PC-9 (cell line): Measurements from ENCODE around the gene CBL. TPM values are rescaled to one million over a fixed set of nuclear protein-coding genes. Genes with fewer than 3 reads are reported as not detected.
A peak's percentile ranks its signal among the peaks of the same experiment; 100 is the strongest.

Experiments
- BruUV-seq: library from RNA; stranded (reverse); fragments of 400-500 nt; replicated peaks from 2 replicates; lab custom pipeline; 2021; lab: Mats Ljungman, UMichigan
- CTCF ChIA-PET: fragments of 300-600 bp; sonication (Branson Sonifier 250); formaldehyde crosslinking; loops from one replicate; lab custom pipeline; 2022; ENCODE audit warnings: antibody characterized with exemption; lab: Charles Lee
- POLR2A ChIA-PET: fragments of 300-600 bp; sonication (Branson Sonifier 250); formaldehyde crosslinking; loops from one replicate; lab custom pipeline; 2022; ENCODE audit warnings: antibody characterized with exemption; ENCODE audit not compliant: unreplicated experiment; lab: Charles Lee
- DNase-seq, 2 experiments: peaks; one replicate each; pipeline versions ENCODE4 v3.0.0 to v3.0.0-alpha.2; 2015 to 2022; ENCODE audit warnings: mixed read lengths in 1 of 2
- H2AFZ ChIP-seq: fragments of 200-600 bp; sonication (generic); 2 replicates; pipeline ENCODE4 v1.8.1; 2017; ENCODE audit warnings: antibody characterized with exemption
- H3F3A ChIP-seq: fragments of 200-600 bp; sonication (generic); 2 replicates; pipeline ENCODE4 v1.8.1; 2017; ENCODE audit warnings: antibody characterized with exemption, mild to moderate bottlenecking, low read depth; ENCODE audit not compliant: insufficient read depth
- H3K27ac ChIP-seq: fragments of 200-600 bp; sonication (generic); 2 replicates; pipeline ENCODE4 v1.6.1; 2016; ENCODE audit warnings: mixed run types
- H3K27me3 ChIP-seq: fragments of 200-600 bp; sonication (generic); 2 replicates; pipeline ENCODE4 v1.6.1; 2016; ENCODE audit warnings: low read depth, mixed run types; ENCODE audit not compliant: insufficient read depth
- H3K36me3 ChIP-seq: fragments of 200-600 bp; sonication (generic); 2 replicates; pipeline ENCODE4 v1.6.1; 2016; ENCODE audit warnings: low read depth, mixed run types
- H3K4me1 ChIP-seq: fragments of 200-600 bp; sonication (generic); replicated peaks from 2 replicates; pipeline ENCODE4 v1.6.1; 2016; ENCODE audit warnings: mixed run types; ENCODE audit not compliant: insufficient read depth
- H3K4me2 ChIP-seq: fragments of 200-600 bp; sonication (generic); 2 replicates; pipeline ENCODE4 v1.6.1; 2017; ENCODE audit warnings: mixed run types
- H3K4me3 ChIP-seq: fragments of 200-600 bp; sonication (generic); 2 replicates; pipeline ENCODE4 v1.6.1; 2016; ENCODE audit warnings: mixed run types
- H3K79me2 ChIP-seq: fragments of 200-600 bp; sonication (generic); 2 replicates; pipeline ENCODE4 v1.6.1; 2017; ENCODE audit warnings: low read depth, mixed run types
- H3K9me2 ChIP-seq: fragments of 200-600 bp; sonication (generic); 2 replicates; pipeline ENCODE4 v1.8.1; 2017; ENCODE audit warnings: mild to moderate bottlenecking; ENCODE audit not compliant: insufficient read depth
- H3K9me3 ChIP-seq: fragments of 200-600 bp; sonication (generic); 2 replicates; pipeline ENCODE4 v1.8.1; 2016; ENCODE audit warnings: low read depth; ENCODE audit not compliant: insufficient read depth
- H4K20me1 ChIP-seq: fragments of 200-600 bp; sonication (generic); 2 replicates; pipeline ENCODE4 v1.8.1; 2017; ENCODE audit not compliant: insufficient read depth
- EZH2 ChIP-seq: fragments of 200-600 bp; sonication (generic); IDR thresholded peaks from 2 replicates; pipeline ENCODE4 v1.8.0; 2017; ENCODE audit warnings: antibody characterized with exemption, low read depth
- intact Hi-C: fragments of 100-400 bp; cut with micrococcal nuclease; formaldehyde crosslinking; loops from one replicate; pipeline ENCODE4 v1.10.0; 2022; ENCODE audit not compliant: unreplicated experiment
- total RNA-seq: library from RNA; stranded (reverse); gene quantifications from 2 replicates; pipeline ENCODE4 v1.2.3, GENCODE V29; 2021
- TF ChIP-seq, protein P1 (sequence below): fragments of 200-600 bp; sonication (generic); conservative IDR thresholded peaks from 2 replicates; pipeline ENCODE4 v1.6.1; 2017; ENCODE audit warnings: mixed run types, antibody characterized with exemption, mild to moderate bottlenecking, moderate library complexity

CBL gene
- total RNA-seq, 1 experiment from 2014 or later: 32.9 TPM

DNA sequence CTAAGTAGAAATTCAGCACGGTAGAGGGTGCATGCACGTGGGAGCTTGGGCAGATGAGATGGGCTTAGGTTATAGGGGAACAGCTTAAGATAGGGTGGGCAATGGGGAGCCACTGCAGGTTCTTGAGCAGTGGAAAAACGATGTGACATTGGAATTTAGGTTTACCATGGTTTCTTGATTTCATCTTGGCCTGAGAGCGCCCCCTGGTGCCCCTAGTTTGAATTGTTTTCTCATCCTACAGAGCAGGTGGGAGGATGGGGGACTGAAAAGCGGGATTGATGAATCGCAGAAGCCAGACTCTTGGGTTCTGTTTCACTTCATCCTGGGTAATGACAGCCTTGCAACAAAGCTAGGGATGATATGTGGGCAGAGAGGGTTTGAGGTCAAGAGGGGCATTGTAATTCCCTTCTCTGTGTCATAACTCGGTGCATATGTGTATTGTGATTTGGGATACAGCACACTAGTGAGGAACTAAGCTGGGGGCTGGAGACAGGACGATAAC lies 117.4 kb downstream of the CBL start:
- H3K27me3 ChIP-seq: no peaks in the 10 kb centered on the region
- BruUV-seq: no TSS peak
- no peak overlapping the region for H3K27ac ChIP-seq
- H3K36me3 ChIP-seq: no peaks in the 10 kb centered on the region
- H3K9me2 ChIP-seq: no peaks in the 10 kb centered on the region
- no peaks in the 10 kb centered on the region for H3K79me2 ChIP-seq
- no peak for TF ChIP-seq EZH2
- TF ChIP-seq, protein P1, sequence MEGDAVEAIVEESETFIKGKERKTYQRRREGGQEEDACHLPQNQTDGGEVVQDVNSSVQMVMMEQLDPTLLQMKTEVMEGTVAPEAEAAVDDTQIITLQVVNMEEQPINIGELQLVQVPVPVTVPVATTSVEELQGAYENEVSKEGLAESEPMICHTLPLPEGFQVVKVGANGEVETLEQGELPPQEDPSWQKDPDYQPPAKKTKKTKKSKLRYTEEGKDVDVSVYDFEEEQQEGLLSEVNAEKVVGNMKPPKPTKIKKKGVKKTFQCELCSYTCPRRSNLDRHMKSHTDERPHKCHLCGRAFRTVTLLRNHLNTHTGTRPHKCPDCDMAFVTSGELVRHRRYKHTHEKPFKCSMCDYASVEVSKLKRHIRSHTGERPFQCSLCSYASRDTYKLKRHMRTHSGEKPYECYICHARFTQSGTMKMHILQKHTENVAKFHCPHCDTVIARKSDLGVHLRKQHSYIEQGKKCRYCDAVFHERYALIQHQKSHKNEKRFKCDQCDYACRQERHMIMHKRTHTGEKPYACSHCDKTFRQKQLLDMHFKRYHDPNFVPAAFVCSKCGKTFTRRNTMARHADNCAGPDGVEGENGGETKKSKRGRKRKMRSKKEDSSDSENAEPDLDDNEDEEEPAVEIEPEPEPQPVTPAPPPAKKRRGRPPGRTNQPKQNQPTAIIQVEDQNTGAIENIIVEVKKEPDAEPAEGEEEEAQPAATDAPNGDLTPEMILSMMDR: peak; percentile 96
- POLR2A ChIA-PET: interaction anchor here (0.6 kb wide), 1 partner anchor 15 kb away, joined by 33 read pairs; no protein-coding TSS in a partner anchor
- intact Hi-C loops: loop anchor here (5.0 kb wide), 1 partner anchor 306 kb away; the partner anchor contains the start of genes RPS25 and TRAPPC4
- H3K4me2 ChIP-seq: no peak overlapping the region
- H2AFZ ChIP-seq: no peak overlapping the region
- peak; percentile 59 to 71 for DNase-seq
- CTCF ChIA-PET: interaction anchor here (0.6 to 1.3 kb wide), 4 partner anchors 15 to 179 kb away, joined by 3 to 5 read pairs (median 3); no protein-coding TSS in a partner anchor
- H3F3A ChIP-seq: peaks cover 19% of the 10 kb centered on the region; the same call in 1 of the 2 replicates
- H3K4me1 ChIP-seq: peaks cover 22% of the 10 kb centered on the region
- no peaks in the 10 kb centered on the region for H3K9me3 ChIP-seq
- no peak overlapping the region for H3K4me3 ChIP-seq
- H4K20me1 ChIP-seq: no peaks in the 10 kb centered on the region

DNA sequence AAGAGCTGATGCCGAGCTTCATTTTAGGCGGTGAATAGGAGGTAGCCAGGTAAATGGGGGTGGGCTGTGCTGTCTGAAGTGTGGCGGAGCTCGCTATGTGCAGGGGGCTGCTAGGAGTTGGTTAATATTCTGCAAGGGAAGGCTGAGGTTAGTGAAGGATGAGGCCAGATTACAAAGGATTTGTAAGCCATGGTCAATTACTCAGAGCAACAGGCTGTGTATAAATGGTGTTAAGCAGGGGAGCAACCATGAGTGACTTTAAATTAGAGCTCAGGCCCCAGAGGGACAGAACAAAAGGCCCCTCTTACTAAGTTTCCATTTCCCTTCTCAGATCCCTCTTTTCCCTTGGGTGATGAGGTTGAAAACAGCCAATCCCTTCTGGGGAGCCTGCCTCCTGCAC lies 118.0 kb downstream of the CBL start:
- no peak for TF ChIP-seq EZH2
- TF ChIP-seq, protein P1: no peak
- Histone ChIP-seq H3F3A (peaks cover 17% of the 10 kb centered on the region; the same call in 1 of the 2 replicates), H3K4me2 (no peak overlapping the region), H3K27me3 (no peaks in the 10 kb centered on the region), H3K9me2 (no peaks in the 10 kb centered on the region), H2AFZ (no peak overlapping the region), H3K27ac (no peak overlapping the region), H3K4me3 (no peak overlapping the region), H3K9me3 (no peaks in the 10 kb centered on the region), H3K4me1 (peaks cover 16% of the 10 kb centered on the region; the same call in 1 of the 2 replicates), H4K20me1 (no peaks in the 10 kb centered on the region), H3K36me3 (no peaks in the 10 kb centered on the region), H3K79me2 (no peaks in the 10 kb centered on the region)
- CTCF ChIA-PET: interaction anchor here (0.6 to 1.3 kb wide), 3 partner anchors 30 to 180 kb away, joined by 3 to 5 read pairs (median 3); no protein-coding TSS in a partner anchor
- no peak for DNase-seq
- POLR2A ChIA-PET: no interaction called here
- intact Hi-C loops: loop anchor here (5.0 kb wide), 1 partner anchor 307 kb away; the partner anchor contains the start of genes RPS25 and TRAPPC4
- BruUV-seq: no TSS peak

DNA sequence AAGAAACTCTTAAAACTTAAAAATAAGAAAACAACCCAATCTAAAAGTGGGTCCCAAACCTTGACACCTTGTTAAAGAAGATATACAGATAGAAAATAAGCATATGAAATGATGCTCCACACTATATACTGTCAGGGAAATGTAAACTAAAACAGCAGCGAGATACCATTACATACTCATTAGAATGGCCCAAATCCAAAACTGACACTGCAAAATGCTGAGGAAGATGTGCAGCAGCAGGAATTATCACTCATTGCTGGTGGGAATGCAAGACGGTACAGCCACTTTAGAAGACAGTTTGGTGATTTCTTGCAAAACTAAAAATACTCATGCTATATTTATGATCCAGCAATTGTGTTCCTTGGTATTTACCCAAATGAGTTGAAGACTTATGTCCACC lies 123.2 kb downstream of the CBL start:
- H3K9me3 ChIP-seq: no peaks in the 10 kb centered on the region
- H3K79me2 ChIP-seq: no peaks in the 10 kb centered on the region
- no peak overlapping the region for H3K27ac ChIP-seq
- H3K4me3 ChIP-seq: no peak overlapping the region
- H3K27me3 ChIP-seq: no peaks in the 10 kb centered on the region
- no peaks in the 10 kb centered on the region for H3F3A ChIP-seq
- no peak overlapping the region for H3K4me2 ChIP-seq
- TF ChIP-seq, protein P1: no peak
- H2AFZ ChIP-seq: no peak overlapping the region
- H4K20me1 ChIP-seq: no peaks in the 10 kb centered on the region
- DNase-seq: no peak
- BruUV-seq: no TSS peak
- ChIA-PET CTCF (interaction anchor here (0.7 kb wide), 1 partner anchor 10 kb away, joined by 8 read pairs; no protein-coding TSS in a partner anchor), POLR2A (no interaction called here)
- no peaks in the 10 kb centered on the region for H3K9me2 ChIP-seq
- H3K4me1 ChIP-seq: no peaks in the 10 kb centered on the region
- no peaks in the 10 kb centered on the region for H3K36me3 ChIP-seq
- intact Hi-C loops: no loop called here
